ENCODE measurements around the gene POLR2L. TPM values are rescaled to one million over a fixed set of nuclear protein-coding genes. Genes with fewer than 3 reads are reported as not detected.

POLR2L gene
- total RNA-seq, 1 donor from 2014 or later: 42.0 TPM

DNA sequence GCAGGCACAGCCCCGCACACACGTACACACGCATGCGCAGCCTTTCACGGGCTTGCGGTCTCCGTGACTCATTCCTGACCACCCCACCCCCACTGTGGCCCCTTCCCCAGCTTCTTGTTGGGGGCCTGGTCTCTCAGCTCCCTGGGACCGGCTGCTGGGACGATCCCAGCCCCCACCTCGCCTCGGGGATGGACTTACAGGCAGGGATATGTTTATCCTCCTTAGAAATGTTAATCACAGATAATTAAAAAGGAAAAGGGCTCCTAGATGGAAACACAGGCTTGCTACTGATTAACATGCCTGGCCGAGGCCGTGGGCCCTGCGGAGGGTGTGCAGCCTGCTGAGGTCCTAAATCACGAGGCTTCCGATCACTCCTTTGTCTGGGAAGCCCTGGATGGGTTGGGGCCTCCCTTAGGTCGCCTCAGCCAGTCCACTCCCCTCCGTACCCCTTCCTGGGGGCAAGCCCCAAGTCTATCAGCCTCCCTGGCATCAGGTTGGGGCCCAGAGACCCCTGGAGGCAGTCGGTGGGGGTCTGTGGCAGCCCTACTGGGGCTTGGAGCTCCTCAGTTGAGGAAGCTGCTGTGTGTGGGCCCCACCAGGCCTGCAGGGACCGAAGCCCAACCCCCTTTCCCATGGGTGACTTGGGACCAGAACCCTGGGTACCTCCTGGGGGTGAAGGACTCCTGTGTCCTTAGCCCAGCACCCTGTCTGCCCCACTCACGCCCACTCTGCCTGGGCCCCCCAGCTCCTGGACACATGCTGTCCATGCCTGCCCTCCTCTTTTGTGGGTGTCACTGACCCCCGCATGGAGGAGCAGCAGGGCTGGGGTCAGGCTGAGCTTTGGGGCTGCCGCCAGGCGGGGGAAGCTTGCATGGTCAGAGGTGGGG lies 20.9 kb upstream of the POLR2L start:
- Histone ChIP-seq H3K4me3 (ENCODE audit: low read depth, low read length) (no peak overlapping the region), H3K27me3 (ENCODE audit: control insufficient read depth, insufficient read depth, low read length) (no peaks in the 10 kb centered on the region), H3K36me3 (ENCODE audit: control insufficient read depth, insufficient read depth, low read length) (no peaks in the 10 kb centered on the region)
- TF ChIP-seq, protein P1, sequence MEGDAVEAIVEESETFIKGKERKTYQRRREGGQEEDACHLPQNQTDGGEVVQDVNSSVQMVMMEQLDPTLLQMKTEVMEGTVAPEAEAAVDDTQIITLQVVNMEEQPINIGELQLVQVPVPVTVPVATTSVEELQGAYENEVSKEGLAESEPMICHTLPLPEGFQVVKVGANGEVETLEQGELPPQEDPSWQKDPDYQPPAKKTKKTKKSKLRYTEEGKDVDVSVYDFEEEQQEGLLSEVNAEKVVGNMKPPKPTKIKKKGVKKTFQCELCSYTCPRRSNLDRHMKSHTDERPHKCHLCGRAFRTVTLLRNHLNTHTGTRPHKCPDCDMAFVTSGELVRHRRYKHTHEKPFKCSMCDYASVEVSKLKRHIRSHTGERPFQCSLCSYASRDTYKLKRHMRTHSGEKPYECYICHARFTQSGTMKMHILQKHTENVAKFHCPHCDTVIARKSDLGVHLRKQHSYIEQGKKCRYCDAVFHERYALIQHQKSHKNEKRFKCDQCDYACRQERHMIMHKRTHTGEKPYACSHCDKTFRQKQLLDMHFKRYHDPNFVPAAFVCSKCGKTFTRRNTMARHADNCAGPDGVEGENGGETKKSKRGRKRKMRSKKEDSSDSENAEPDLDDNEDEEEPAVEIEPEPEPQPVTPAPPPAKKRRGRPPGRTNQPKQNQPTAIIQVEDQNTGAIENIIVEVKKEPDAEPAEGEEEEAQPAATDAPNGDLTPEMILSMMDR (IDR thresholded peaks at IDR 0.05; ENCODE audit: insufficient read depth, low read length, poor library complexity, severe bottlenecking): no peak
- no peak for DNase-seq (ENCODE audit: low read depth)

DNA sequence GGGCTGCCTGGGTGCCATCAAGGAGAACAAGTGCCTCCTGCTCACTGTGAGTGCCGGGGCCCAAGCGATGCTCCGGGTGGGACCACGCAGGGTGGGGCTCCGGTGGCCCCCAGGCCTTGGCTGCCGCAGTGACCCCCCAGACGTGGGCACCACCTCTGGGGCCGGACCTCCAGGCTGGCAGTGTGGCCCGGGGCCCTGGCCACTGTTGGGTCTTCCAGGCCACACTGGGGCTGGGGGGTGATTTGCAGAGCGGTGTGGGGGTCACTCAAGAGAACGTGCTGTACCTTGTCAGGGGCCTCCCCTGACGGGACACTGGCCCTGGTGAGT lies 20.3 kb upstream of the POLR2L start:
- no peak for DNase-seq (ENCODE audit: low read depth)
- no peaks in the 10 kb centered on the region for H3K36me3 ChIP-seq (ENCODE audit: control insufficient read depth, insufficient read depth, low read length)
- H3K4me3 ChIP-seq (ENCODE audit: low read depth, low read length): no peak overlapping the region
- H3K27me3 ChIP-seq (ENCODE audit: control insufficient read depth, insufficient read depth, low read length): no peaks in the 10 kb centered on the region
- TF ChIP-seq, protein P1 (IDR thresholded peaks at IDR 0.05; ENCODE audit: insufficient read depth, low read length, poor library complexity, severe bottlenecking): no peak

DNA sequence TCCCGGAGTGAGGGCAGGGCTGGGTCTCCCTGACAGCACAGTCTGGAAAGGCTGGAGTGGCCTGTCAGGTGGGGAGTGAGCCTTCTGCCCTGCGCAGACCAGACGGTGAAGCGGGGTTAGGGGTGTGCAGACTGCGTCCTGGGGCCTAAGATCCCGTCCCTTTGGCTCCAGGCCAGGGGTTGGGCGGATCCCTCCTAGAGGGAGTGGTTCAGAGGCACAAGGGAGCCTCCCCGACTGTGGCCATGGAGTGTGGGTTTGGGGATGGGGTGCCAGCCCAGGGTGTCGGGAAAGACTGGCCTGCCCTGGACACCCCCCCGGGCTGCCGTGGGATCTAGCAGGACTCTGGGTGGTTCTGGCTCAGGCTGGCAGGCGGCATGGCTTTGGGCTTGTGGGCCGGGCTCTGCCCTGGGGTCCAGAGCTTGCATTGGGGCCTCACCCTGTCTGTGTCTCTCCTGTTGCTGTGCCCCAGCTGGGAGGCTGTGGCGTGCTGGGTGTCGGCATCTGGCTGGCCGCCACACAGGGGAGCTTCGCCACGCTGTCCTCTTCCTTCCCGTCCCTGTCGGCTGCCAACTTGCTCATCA lies 19.8 kb upstream of the POLR2L start:
- Histone ChIP-seq H3K36me3 (ENCODE audit: control insufficient read depth, insufficient read depth, low read length) (no peaks in the 10 kb centered on the region), H3K27me3 (ENCODE audit: control insufficient read depth, insufficient read depth, low read length) (no peaks in the 10 kb centered on the region), H3K4me3 (ENCODE audit: low read depth, low read length) (no peak overlapping the region)
- TF ChIP-seq, protein P1 (IDR thresholded peaks at IDR 0.05; ENCODE audit: insufficient read depth, low read length, poor library complexity, severe bottlenecking): no peak
- DNase-seq (ENCODE audit: low read depth): no peak

DNA sequence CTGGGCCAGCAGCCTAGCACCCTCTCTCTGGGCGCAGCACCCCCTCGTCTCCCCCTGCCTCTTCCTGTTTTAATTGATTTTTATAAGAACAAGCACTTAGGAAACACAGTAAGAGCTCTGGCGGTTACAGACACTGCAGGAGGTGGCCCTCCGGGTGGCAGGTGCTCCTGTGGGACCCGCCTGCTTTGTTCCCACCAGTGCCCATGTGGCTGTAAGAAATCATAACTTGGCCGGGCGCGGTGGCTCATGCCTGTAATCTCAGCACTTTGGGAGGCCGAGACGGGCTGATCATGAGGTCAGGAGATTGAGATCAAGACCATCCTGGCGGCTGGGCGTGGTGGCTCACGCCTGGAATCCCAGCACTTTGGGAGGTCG lies 18.8 kb upstream of the POLR2L start:
- H3K4me3 ChIP-seq (ENCODE audit: low read depth, low read length): no peak overlapping the region
- no peaks in the 10 kb centered on the region for H3K36me3 ChIP-seq (ENCODE audit: control insufficient read depth, insufficient read depth, low read length)
- no peaks in the 10 kb centered on the region for H3K27me3 ChIP-seq (ENCODE audit: control insufficient read depth, insufficient read depth, low read length)
- DNase-seq (ENCODE audit: low read depth): no peak
- TF ChIP-seq, protein P1 (IDR thresholded peaks at IDR 0.05; ENCODE audit: insufficient read depth, low read length, poor library complexity, severe bottlenecking): no peak

DNA sequence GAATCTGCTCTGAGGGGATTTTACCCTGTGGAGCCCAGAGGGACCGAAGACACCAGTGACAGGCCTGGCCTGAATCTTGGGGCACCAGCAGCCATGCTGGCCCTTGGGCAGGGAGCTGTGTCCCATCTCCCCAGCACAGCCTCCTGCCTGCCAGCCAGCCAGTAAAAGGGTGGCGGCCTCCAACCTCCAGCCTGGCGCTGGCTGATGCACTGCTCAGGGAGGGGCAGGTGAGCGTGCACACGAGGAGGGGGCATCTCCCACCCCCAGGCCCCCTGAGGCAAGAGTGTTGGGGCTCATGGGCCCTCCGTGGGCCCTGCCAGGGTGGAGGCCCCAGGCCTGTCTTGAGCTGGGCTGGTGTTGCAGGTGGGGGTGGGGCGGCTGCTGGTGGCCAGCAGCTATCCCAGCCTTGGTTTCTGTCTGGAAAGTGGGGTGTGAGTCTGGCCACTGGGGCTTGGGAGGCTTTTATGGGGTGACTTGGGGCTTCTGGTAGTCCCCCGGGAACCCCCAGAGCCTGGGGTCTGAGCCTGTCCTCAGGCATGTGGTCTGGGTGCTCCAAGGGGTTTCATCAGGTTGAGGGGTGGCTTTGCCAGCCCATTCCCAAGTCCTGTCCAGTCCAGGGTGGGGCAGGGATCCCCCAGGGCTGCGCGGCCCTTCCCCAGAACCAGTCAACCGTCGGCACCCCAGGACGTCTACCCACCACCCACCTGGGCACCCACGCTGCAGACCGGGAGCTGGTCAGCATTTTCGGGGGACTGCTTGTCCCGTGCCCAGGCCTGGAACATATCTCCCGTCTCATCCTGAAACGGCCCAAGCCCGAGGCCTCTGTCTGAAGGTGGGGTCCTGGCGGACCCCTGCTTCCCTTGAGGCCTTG lies 18.1 kb upstream of the POLR2L start:
- Histone ChIP-seq H3K27me3 (ENCODE audit: control insufficient read depth, insufficient read depth, low read length) (no peaks in the 10 kb centered on the region), H3K4me3 (ENCODE audit: low read depth, low read length) (no peak overlapping the region), H3K36me3 (ENCODE audit: control insufficient read depth, insufficient read depth, low read length) (no peaks in the 10 kb centered on the region)
- DNase-seq (ENCODE audit: low read depth): no peak
- TF ChIP-seq, protein P1 (IDR thresholded peaks at IDR 0.05; ENCODE audit: insufficient read depth, low read length, poor library complexity, severe bottlenecking): no peak

Measured in kidney epithelial cell (primary cell).